ENCODE data around the gene CYCS. TPM values are rescaled to one million over a fixed set of nuclear protein-coding genes. Genes with fewer than 3 reads are reported as not detected.
"Not testable (repeated sequence)": the region's sequence is repeated elsewhere in the genome, so short reads cannot be mapped to it uniquely, and the experiment has no call there.

Gene CYCS
- total RNA-seq, 6 experiments from 2014 or later, result 113 to 142 (median 130) TPM

GRCh38 chr7:25168145-25168544 lies 43.1 kb upstream of the CYCS start:
- Mint-ChIP-seq H3K27me3 (ENCODE audit: insufficient read depth) (peaks cover 3% of the 10 kb centered on the region), H3K4me3 (no peak overlapping the region), H3K36me3 (ENCODE audit: low read depth) (no peaks in the 10 kb centered on the region), H3K9me3 (no peaks in the 10 kb centered on the region), H3K27ac (no peak overlapping the region), H3K4me1 (ENCODE audit: low read depth) (no peaks in the 10 kb centered on the region)
- no peak for DNase-seq
- TF ChIP-seq CTCF (IDR thresholded peaks at IDR 0.05), result no peak

GRCh38 chr7:25167262-25167843 lies 42.3 kb upstream of the CYCS start:
- no peaks in the 10 kb centered on the region for H3K4me1 Mint-ChIP-seq (ENCODE audit: low read depth)
- no peaks in the 10 kb centered on the region for H3K9me3 Mint-ChIP-seq
- no peak for DNase-seq
- no peaks in the 10 kb centered on the region for H3K36me3 Mint-ChIP-seq (ENCODE audit: low read depth)
- H3K4me3 Mint-ChIP-seq, result no peak overlapping the region
- TF ChIP-seq CTCF (IDR thresholded peaks at IDR 0.05), result no peak
- no peak overlapping the region for H3K27ac Mint-ChIP-seq
- peaks cover 3% of the 10 kb centered on the region; the same call in 1 of the 2 replicates for H3K27me3 Mint-ChIP-seq (ENCODE audit: insufficient read depth)

GRCh38 chr7:25159983-25160596 lies 35.0 kb upstream of the CYCS start:
- not testable (repeated sequence) for H3K9me3 Mint-ChIP-seq; H3K4me1 Mint-ChIP-seq (ENCODE audit: low read depth); H3K4me3 Mint-ChIP-seq; H3K27me3 Mint-ChIP-seq (ENCODE audit: insufficient read depth); H3K27ac Mint-ChIP-seq; H3K36me3 Mint-ChIP-seq (ENCODE audit: low read depth)
- peak; percentile 87 for TF ChIP-seq CTCF (IDR thresholded peaks at IDR 0.05)
- peak; percentile 48 for DNase-seq

- Mint-ChIP-seq H3K27ac (no peak overlapping the region), H3K9me3 (no peaks in the 10 kb centered on the region), H3K27me3 (ENCODE audit: insufficient read depth) (peaks cover 8% of the 10 kb centered on the region), H3K4me3 (no peak overlapping the region), H3K4me1 (ENCODE audit: low read depth) (no peaks in the 10 kb centered on the region), H3K36me3 (ENCODE audit: low read depth) (no peaks in the 10 kb centered on the region)
- DNase-seq, result no peak
- no peak for TF ChIP-seq CTCF (IDR thresholded peaks at IDR 0.05)
Observed at GRCh38 chr7:25158966-25159365, 33.9 kb upstream of the CYCS start.

GRCh38 chr7:25151773-25152172 lies 26.7 kb upstream of the CYCS start:
- no peak for DNase-seq
- H3K4me3 Mint-ChIP-seq, result no peak overlapping the region
- peaks cover 11% of the 10 kb centered on the region for H3K27me3 Mint-ChIP-seq (ENCODE audit: insufficient read depth)
- no peak for TF ChIP-seq CTCF (IDR thresholded peaks at IDR 0.05)
- H3K36me3 Mint-ChIP-seq (ENCODE audit: low read depth), result no peaks in the 10 kb centered on the region
- no peak overlapping the region for H3K27ac Mint-ChIP-seq
- H3K9me3 Mint-ChIP-seq, result no peaks in the 10 kb centered on the region
- H3K4me1 Mint-ChIP-seq (ENCODE audit: low read depth), result no peaks in the 10 kb centered on the region
